IPS-NIHi7 (cell line): ENCODE data around the gene CD3G.

Experiments used
- DNase-seq: peaks from one replicate; pipeline ENCODE4 v3.0.0; 2012; ENCODE audit warnings: mixed read lengths; ENCODE audit errors: extremely low spot score

Gene CD3G

DNA sequence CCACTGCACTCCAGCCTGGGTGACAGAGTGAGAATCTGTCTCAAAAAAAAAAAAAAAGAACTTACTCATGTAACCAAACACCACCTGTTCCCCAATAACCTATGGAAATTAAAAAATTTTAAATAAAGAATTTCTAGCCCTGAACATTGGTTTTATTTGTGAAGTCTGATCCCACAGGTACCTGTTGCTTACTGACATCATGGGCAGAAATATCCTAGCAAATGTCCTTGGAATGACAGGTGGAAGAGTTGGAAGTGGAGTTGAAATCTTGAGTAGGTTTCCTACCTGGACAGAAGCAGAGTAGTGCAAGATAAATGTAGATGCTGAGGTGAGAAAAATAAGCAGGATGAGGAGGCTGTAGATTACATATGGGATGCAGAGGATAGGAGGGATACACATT, 18.9 kb upstream of the CD3G start:
- no peak for DNase-seq

DNA sequence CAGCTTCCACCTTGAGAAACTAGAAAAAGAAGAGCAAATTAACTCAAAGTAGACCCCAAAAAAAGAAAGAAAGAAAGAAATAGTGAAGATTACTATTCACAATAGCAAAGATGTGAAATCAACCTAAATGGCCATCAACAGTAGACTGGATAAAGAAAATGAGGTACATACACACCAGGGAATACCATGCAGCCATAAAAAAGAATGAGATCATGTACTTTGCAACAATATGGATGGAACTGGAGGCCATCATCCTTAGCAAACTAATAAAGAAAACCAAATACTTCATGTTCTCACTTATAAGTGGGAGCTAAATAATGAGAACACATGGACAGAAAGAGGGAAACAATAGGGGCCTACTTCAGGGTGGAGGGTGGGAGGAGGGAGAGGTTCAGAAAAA, 15.4 kb upstream of the CD3G start:
- no peak for DNase-seq

DNA sequence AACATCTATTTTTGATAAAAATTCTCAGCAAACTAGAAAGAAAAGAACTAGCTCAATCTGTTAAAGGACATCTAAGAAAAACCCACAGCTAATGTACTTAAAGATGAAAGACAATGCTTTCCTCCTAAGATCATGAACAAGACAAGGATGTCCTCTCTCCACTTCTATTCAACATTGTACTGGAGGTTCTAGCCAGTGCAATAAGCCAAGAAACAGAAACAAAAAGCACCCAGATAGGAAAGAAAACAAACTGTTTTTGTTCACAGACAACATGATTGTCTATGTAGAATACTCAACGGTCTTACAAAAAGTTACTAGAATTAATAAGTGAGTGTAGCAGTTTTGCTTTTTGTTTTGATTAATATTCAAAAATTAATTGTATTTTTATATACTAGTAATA, 9.4 kb upstream of the CD3G start:
- DNase-seq, result no peak

DNA sequence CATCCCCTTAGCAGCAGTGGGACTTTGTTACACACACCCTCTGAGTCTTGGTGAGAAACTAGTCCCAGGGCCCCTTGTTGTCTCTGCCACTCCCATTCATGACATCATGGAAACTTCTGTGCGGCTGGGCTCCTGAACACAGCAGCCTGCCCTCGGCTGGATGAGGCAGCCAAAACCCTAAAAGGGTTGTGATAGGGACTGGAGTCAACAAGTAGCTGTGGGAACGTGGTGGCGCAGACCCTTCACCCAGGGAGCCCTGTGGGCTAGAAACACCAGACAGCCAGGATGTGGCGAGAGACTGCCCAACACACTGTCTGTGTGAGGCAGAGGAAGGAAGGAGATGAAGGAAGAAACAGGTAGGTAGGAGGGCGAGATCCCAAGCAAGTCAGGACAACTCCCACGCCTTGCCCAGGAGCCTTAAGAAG, 5.5 kb upstream of the CD3G start:
- no peak for DNase-seq

DNA sequence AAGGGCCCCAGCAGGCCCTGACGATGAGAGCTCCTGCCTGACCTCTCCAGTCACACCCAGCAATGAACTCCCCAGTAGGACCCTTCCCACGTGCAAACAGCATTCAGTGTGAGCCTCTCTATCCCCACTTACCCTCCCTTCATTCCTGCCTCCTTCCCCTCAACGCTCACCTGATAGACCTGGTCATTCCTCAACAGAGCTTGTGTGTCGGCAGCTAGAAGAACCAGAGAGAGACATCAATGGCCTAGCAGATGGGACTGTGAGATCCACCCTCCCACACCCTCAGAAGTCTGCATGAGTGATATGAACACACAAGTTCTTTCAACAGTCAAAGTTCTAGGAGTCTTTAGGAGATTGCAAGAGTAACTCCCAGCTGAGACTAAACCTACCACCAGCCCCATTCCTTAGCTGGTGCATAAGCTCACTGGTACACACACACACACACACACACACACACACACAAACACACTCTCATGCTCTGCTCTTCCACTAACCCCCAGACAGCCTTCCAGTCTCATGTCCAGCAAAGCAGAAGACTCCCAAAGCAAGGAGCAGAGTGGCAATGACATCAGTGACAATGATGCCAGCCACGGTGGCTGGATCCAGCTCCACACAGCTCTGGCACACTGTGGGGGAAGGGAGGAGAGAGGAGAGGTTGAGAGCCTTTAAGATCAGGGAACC, 4.7 kb upstream of the CD3G start:
- no peak for DNase-seq

DNA sequence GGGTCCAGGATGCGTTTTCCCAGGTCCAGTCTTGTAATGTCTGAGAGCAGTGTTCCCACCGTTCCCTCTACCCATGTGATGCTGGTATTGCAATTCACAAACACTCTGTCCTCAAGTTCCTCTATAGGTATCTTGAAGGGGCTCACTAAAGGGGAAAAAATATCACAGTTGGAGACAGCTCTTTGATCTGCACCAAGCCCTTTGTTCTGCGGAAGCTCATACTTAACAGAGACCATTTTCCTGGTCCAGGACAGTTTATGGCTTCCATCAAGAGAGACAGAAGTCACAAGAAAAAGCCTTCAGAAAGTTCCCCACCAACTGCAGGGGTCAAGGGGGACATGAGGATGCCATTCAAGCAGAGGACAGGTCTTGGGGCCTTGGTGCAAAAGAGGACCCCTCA, 3.7 kb upstream of the CD3G start:
- DNase-seq, result no peak

DNA sequence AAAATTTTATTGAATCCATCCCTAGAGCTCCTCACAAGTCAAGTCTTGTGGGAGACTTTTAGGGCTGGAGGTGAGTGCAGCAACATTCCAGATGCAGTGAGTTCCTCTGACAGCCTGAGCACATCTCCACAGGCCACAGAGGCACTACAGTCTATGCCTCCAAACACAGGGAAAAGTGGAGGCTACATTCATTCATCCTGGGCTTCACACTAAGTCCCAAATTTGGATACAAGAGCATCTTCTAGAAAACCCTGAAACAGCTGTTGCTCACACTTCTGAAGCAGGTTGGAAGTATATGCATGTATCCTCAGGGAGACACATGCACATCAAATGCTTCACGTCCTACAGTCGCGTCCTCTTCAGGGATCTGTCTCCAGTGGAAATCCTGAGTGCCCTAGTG, 2.9 kb upstream of the CD3G start:
- no peak for DNase-seq

DNA sequence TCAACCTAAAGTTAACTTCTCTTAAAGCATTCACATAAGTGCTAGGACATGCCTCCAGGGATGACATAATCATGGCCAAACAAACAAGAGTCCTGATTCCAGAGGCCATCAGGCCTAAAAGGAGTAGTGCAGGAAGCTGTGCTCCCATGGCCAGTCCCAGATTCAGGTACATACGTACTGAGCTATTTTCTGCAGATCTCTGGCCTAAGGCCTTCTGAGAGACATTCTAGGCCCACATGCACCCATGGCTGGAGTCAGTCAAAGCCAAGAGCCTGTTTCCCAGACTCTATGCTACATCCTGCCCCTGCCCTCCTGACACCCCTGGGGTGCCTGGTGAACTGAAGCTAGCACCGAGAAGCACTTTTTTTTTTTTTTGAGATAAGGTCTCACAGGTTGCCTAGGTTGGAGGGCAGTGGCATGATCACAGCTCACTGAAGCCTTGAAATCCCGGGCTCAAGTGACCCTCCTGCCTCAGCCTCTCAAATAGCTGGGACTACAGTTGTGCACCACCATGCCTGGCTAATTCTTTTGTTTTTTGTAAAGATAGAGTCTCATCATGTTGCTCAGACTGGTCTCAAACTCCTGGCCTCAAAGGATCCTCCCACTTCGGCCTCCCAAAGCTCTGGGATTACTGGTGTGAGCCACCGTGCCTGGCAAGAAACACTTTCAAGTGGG, 2.2 kb upstream of the CD3G start:
- no peak for DNase-seq

DNA sequence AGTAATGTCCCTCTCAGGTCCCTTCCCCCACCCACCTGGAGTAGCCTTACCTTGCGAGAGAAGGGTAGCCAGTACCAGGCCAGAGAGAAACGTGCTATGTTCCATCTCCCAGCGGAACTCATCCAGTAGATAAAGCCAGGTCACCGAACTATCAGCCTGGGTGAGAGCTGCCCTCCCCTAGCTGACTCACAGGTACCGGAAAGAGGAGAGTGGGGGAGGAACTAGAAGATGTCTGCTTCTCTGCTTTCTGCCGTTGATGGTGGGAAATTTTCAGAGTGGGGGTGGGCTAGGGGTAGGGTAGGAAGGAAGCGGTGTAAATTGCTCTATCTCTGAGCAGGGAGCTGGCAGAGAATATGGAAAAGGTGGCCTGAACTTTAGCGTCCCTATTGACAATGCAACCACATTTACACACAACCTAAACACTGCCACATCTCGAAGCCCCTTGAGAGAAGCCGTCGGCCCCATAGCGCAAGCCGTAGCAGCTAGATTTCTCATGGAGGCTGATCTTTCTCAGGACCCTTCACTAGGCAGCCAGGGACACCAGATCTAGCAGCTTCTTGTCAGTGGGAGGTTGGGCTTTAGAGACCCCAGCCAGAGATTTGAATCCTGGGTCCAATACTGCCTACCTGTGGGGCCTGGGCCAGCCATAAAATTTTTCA, 1.5 kb upstream of the CD3G start, which contains the start of gene CD3D:
Gene CD3D, minus strand, starts transcription at position 203 of the 659 bp plus-strand sequence. Its CDS starts 98 bp downstream, at position 105.
- DNase-seq, result peak; percentile 32

DNA sequence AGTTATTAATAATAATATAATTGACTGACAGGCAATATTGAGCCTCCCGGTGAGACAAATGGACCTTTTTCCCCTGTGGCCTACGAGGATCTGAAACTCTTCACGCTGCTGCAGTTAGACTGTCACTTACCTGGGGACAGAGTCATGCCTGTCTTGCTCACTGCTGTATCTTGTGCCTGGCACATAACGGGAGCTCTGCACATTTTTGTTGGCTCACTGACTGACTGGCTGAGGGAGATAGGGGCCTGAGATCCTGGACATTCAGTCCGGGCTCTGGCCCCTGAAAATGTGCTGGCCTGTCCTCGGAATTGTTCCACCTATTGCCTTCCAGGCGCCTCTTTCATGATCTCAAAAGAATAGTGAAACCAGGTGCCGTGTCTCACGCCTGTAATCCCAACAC, 896 bp upstream of the CD3G start:
- DNase-seq, result no peak

DNA sequence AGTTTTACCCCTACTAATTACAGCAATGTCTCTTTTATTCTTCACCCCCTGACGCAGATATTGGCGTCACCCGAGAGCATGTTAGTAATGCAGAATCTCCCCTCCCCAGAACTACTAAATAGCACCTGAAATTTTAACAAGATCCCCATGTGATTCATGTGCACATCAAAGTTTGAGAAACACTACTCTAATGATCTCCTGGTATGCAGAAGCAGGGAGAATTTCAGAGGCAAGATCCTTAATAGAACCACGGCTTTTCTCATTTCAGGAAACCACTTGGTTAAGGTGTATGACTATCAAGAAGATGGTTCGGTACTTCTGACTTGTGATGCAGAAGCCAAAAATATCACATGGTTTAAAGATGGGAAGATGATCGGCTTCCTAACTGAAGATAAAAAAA, 5.3 kb downstream of the CD3G start:
- no peak for DNase-seq

DNA sequence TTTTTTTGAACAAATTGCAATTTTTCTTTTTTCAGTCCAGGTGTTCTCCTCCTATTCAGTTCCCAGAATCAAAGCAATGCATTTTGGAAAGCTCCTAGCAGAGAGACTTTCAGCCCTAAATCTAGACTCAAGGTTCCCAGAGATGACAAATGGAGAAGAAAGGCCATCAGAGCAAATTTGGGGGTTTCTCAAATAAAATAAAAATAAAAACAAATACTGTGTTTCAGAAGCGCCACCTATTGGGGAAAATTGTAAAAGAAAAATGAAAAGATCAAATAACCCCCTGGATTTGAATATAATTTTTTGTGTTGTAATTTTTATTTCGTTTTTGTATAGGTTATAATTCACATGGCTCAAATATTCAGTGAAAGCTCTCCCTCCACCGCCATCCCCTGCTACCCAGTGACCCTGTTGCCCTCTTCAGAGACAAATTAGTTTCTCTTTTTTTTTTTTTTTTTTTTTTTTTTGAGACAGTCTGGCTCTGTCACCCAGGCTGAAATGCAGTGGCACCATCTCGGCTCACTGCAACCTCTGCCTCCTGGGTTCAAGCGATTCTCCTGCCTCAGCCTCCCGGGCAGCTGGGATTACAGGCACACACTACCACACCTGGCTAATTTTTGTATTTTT, 9.1 kb downstream of the CD3G start:
- no peak for DNase-seq

DNA sequence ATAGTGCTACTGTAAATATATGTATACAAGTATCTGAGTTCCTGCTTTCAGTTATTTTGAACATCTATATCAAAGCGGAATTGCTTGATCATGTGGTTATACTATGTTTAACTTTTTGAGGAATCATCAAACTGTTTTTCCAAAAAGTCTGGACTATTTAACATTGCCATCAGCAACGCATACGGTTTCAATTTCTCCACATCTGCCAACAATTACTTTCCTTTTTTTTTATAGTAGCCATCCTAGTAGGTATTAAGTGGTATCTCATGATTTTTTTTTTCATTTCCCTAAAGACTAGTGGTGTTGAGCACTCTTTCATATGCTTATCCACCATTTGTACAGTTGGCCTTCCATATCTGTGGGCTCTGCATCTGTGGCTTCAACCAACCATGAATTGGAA, 13.9 kb downstream of the CD3G start:
- DNase-seq, result no peak

DNA sequence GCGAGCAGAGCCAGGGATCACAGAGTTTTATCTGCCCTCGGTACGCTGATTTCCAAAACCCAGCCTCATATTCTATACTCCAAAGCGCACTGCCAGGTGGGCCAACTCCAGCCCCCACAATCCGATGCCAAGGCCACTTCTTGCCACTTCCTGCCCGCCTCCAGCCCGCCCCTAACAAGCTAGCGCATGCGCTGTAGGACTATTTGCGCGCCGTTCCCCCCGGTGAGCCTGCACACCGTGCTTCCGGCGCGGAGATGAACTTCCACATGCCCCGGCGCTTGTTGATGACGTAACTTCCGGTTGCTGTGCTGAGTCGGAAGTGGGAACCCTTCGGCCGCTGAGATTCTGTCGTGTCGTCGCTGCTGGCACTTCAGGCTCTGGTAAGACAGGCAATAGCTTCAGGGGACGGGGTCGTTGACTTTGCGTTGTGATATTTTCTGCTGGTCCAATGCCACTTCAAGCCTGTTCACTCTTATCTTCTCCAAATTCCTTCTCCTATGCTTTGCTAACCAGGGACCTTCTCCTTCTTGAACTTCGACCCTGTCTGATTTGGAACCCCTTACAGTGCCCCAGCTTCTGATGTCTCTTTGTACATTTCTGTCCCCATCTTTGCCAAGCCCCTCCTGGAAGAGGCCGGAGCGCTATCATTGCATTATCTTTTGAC, 15.3 kb downstream of the CD3G start, which contains the start of gene UBE4A:
Gene UBE4A, plus strand, starts transcription at position 306 of the 664 bp plus-strand sequence. CDS start 5,481 bp downstream, outside the sequence.
- peak; percentile 93 for DNase-seq

DNA sequence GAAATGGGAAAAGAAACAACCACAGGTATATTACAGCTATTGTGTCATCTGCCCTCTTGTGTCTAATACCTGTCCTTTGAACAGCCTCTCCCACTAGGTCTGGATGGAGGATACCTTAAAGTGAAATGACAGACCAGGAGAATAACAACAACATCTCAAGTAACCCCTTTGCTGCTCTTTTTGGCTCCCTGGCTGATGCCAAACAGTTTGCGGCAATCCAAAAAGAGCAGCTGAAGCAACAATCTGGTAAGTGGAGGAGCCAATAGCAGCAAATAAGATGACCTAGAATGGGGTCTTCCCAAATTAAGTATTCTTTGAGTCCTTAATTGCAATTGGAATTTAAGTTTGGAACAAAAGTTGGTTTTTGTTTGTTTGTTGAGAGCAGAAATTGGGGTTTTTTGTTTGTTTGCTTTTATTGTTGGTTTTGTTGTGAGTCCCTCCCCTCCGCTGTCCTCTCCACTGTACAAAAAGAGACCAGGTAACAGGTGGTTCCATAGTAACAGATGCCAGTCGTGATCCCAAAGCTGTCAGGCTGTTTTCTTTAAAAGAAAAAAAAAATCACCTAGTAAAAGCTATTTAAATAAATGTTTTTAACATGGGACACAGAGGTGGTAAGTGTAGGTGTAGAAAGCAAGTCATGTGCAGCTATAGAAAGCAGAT, 20.9 kb downstream of the CD3G start:
- DNase-seq, result no peak

DNA sequence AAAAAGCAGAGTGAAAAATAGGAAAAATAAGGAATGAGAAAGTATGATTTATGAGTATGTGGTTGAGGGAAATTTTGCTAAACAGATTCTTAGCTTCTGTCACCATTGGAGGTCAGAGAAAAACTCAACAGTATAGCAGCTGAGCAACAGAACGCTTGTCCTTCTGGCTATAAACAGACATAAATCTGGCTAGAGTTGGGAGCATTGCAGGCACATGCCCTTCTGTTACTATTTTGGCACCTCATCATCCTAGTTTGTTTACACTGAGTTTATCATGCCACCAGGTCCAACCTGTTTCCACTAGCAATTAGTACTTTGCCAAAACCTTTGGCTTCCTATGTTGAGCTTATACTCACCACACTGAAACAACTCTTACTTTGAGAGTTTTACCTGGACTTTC, 22.1 kb downstream of the CD3G start:
- no peak for DNase-seq

DNA sequence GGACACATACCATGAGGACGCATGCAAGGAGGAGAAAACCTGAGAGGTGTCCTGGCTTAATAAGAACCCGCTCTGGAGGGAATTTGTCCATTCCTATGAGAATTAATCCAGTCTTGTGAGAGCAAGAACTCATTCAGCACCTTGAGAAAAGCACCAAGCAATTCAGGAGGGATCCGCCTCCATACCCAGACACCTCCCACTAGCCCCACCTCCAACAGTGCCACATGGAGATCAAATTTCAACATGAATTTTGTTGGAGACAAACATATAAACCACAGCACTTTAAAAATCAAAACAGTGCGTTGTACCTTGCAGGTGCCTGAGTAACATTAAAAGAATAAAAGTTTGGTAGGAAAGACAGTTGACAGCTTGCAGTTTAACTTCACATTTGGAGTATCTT, 26.6 kb downstream of the CD3G start:
- no peak for DNase-seq

DNA sequence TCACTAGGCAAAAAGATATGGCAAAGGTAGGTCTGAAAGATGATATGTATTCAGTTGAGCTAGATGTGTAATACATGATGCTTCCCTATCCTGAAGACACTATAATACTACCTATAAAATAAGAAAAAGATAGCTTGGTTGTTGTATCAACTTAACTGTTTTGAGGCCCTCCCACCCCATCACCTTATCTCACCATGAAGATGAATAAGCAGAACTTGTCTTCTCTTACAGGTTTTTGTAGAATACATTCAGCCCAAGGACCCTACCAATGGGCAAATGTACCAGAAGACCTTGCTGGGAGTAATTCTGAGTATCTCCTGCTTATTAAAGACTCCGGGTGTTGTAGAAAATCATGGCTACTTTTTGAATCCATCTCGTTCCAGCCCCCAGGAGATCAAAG, 29.1 kb downstream of the CD3G start:
- no peak for DNase-seq

DNA sequence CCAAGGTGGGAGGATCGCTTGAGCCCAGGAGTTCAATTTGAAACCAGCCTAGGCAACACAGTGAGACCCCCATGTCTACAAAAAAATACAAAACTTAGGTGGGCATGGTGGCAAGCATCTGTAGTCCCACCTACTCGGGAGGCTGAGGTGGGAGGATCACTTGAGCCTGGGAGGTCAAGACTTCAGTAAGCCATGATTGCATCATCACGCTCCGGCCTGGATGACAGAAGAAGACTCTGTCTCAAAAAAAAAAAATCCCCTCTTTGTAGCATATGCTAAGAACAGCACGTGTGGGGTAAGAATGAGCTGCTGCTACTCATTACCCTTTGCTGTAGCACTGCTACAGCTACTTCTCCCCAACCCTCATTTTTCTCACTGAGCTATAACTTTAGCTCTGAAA, 29.7 kb downstream of the CD3G start:
- DNase-seq, result no peak

DNA sequence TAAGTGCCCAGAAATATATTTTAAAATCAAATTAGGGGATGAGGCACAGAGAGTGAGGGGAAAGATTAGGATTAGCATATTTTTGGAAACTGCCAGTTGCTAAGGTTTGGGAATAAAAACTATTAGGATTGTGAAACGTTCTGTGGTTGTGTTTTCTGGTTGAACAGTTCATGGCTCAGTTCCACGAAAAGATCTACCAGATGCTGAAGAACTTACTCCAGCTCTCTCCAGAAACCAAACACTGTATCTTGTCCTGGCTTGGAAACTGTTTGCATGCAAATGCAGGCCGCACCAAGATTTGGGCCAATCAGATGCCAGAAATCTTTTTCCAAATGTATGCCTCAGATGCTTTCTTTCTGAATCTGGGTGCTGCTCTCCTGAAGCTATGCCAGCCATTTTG, 30.6 kb downstream of the CD3G start:
- no peak for DNase-seq

DNA sequence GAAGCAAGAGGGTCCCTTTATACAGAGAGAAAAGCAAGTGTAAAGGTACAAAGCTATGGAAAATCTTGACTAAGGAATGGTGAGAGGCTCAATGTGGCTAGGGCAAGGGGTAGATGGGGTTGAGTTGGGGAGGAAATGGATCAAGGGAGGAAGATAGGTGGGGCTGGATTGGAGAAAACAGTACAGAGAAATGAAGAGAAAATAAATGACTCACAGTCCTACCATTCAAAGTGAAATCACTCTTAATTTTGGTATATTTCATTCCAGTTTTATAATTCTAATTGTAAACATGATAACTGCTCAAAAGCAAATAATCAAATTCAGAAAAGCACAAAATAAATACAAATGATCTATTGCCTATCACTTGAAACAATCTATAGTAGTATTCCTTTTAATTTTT, 31.8 kb downstream of the CD3G start:
- DNase-seq, result no peak
